ENCODE results near the gene C15orf61.

C15orf61 gene

GRCh38 chr15:67571648-67572415, 50.9 kb downstream of the C15orf61 start:
- Histone ChIP-seq H3K27me3 (replicated peaks; ENCODE audit: insufficient read depth, low read length) (no peaks in the 10 kb centered on the region), H3K36me3 (replicated peaks; ENCODE audit: insufficient read depth, low read length) (no peaks in the 10 kb centered on the region), H3F3A (ENCODE audit: insufficient read depth, low read length) (no peaks in the 10 kb centered on the region), H4K20me1 (ENCODE audit: insufficient read depth, low read length) (no peaks in the 10 kb centered on the region), H3K4me3 (ENCODE audit: low read length) (no peak overlapping the region), H3K9me2 (replicated peaks; ENCODE audit: insufficient read depth, low read length) (no peaks in the 10 kb centered on the region), H3K79me2 (ENCODE audit: low read length) (no peaks in the 10 kb centered on the region), H3K4me1 (ENCODE audit: low read length) (0 out of 2 replicates have a peak, but pooled peaks cover 4% of the 10 kb centered on the region), H3K4me2 (ENCODE audit: low read depth, low read length) (no peak overlapping the region), H3K9ac (ENCODE audit: low read length) (no peak overlapping the region), H2AFZ (ENCODE audit: low read length) (no peak overlapping the region), H3K27ac (ENCODE audit: low read length) (no peak overlapping the region), H3K9me3 (replicated peaks; ENCODE audit: insufficient read depth, low read length) (no peaks in the 10 kb centered on the region)
- no peak for DNase-seq
- TF ChIP-seq EZH2phosphoT487 (IDR thresholded peaks at IDR 0.05; ENCODE audit: low read length) (no peak), EZH2 (optimal IDR thresholded peaks at IDR 0.05; ENCODE audit: low read depth, low read length) (no peak), CTCF (IDR thresholded peaks at IDR 0.05; ENCODE audit: low read length) (no peak)

- H3K36me3 ChIP-seq (replicated peaks; ENCODE audit: insufficient read depth, low read length), result no peaks in the 10 kb centered on the region
- H3K4me2 ChIP-seq (ENCODE audit: low read depth, low read length), result no peak overlapping the region
- TF ChIP-seq CTCF (IDR thresholded peaks at IDR 0.05; ENCODE audit: low read length) (no peak), EZH2phosphoT487 (IDR thresholded peaks at IDR 0.05; ENCODE audit: low read length) (no peak), EZH2 (optimal IDR thresholded peaks at IDR 0.05; ENCODE audit: low read depth, low read length) (no peak)
- H2AFZ ChIP-seq (ENCODE audit: low read length), result no peak overlapping the region
- H3K9me2 ChIP-seq (replicated peaks; ENCODE audit: insufficient read depth, low read length), result no peaks in the 10 kb centered on the region
- H4K20me1 ChIP-seq (ENCODE audit: insufficient read depth, low read length), result no peaks in the 10 kb centered on the region
- H3K27me3 ChIP-seq (replicated peaks; ENCODE audit: insufficient read depth, low read length), result no peaks in the 10 kb centered on the region
- H3K4me1 ChIP-seq (ENCODE audit: low read length), result 0 out of 2 replicates have a peak, but pooled peaks cover 4% of the 10 kb centered on the region
- H3K9me3 ChIP-seq (replicated peaks; ENCODE audit: insufficient read depth, low read length), result no peaks in the 10 kb centered on the region
- no peaks in the 10 kb centered on the region for H3K79me2 ChIP-seq (ENCODE audit: low read length)
- H3K9ac ChIP-seq (ENCODE audit: low read length), result no peak overlapping the region
- no peak overlapping the region for H3K4me3 ChIP-seq (ENCODE audit: low read length)
- DNase-seq, result no peak
- H3F3A ChIP-seq (ENCODE audit: insufficient read depth, low read length), result no peaks in the 10 kb centered on the region
- H3K27ac ChIP-seq (ENCODE audit: low read length), result no peak overlapping the region
These were observed 52.3 kb downstream of the C15orf61 start for GRCh38 chr15:67573194-67573593.

- Histone ChIP-seq H3K9me3 (replicated peaks; ENCODE audit: insufficient read depth, low read length) (no peaks in the 10 kb centered on the region), H3F3A (ENCODE audit: insufficient read depth, low read length) (no peaks in the 10 kb centered on the region), H3K4me2 (ENCODE audit: low read depth, low read length) (no peak overlapping the region), H2AFZ (ENCODE audit: low read length) (no peak overlapping the region), H4K20me1 (ENCODE audit: insufficient read depth, low read length) (no peaks in the 10 kb centered on the region), H3K9ac (ENCODE audit: low read length) (no peak overlapping the region), H3K4me1 (ENCODE audit: low read length) (0 out of 2 replicates have a peak, but pooled peaks cover 1% of the 10 kb centered on the region), H3K9me2 (replicated peaks; ENCODE audit: insufficient read depth, low read length) (no peaks in the 10 kb centered on the region), H3K4me3 (ENCODE audit: low read length) (no peak overlapping the region), H3K36me3 (replicated peaks; ENCODE audit: insufficient read depth, low read length) (no peaks in the 10 kb centered on the region), H3K27ac (ENCODE audit: low read length) (no peak overlapping the region), H3K27me3 (replicated peaks; ENCODE audit: insufficient read depth, low read length) (no peaks in the 10 kb centered on the region), H3K79me2 (ENCODE audit: low read length) (no peaks in the 10 kb centered on the region)
- TF ChIP-seq EZH2 (optimal IDR thresholded peaks at IDR 0.05; ENCODE audit: low read depth, low read length), result no peak
- DNase-seq, result no peak
These were observed 54.1 kb downstream of the C15orf61 start for GRCh38 chr15:67575039-67575502.

- Histone ChIP-seq H3K4me2 (ENCODE audit: low read depth, low read length) (no peak overlapping the region), H3K36me3 (replicated peaks; ENCODE audit: insufficient read depth, low read length) (no peaks in the 10 kb centered on the region), H2AFZ (ENCODE audit: low read length) (no peak overlapping the region), H3K79me2 (ENCODE audit: low read length) (no peaks in the 10 kb centered on the region), H3K9me3 (replicated peaks; ENCODE audit: insufficient read depth, low read length) (no peaks in the 10 kb centered on the region), H3K4me1 (ENCODE audit: low read length) (no peaks in the 10 kb centered on the region), H3K27ac (ENCODE audit: low read length) (no peak overlapping the region), H3K9ac (ENCODE audit: low read length) (no peak overlapping the region), H3K9me2 (replicated peaks; ENCODE audit: insufficient read depth, low read length) (no peaks in the 10 kb centered on the region), H3K27me3 (replicated peaks; ENCODE audit: insufficient read depth, low read length) (no peaks in the 10 kb centered on the region), H3F3A (ENCODE audit: insufficient read depth, low read length) (no peaks in the 10 kb centered on the region), H3K4me3 (ENCODE audit: low read length) (no peak overlapping the region), H4K20me1 (ENCODE audit: insufficient read depth, low read length) (no peaks in the 10 kb centered on the region)
- no peak for DNase-seq
- TF ChIP-seq EZH2 (optimal IDR thresholded peaks at IDR 0.05; ENCODE audit: low read depth, low read length) (no peak), EZH2phosphoT487 (IDR thresholded peaks at IDR 0.05; ENCODE audit: low read length) (no peak), CTCF (IDR thresholded peaks at IDR 0.05; ENCODE audit: low read length) (no peak)
These were observed 57.2 kb downstream of the C15orf61 start for GRCh38 chr15:67578020-67578600.
